Bronchial epithelial cell (primary cell): Measurements from ENCODE around the gene IL17REL. TPM values are rescaled to one million over a fixed set of nuclear protein-coding genes. Genes with fewer than 3 reads are reported as not detected.

Experiments used
- DNase-seq: peaks from one replicate; pipeline ENCODE4 v3.0.0-alpha.2; 2010; ENCODE audit warnings: low read depth
- FAIRE-seq: peaks from 2 replicates; lab custom pipeline; 2011; peaks lifted over from hg19 to GRCh38; lab: Jason Lieb, UNC
- H3K27me3 ChIP-seq: 2 replicates; pipeline ENCODE4 v1.5.1; 2011; ENCODE audit warnings: low read length; ENCODE audit not compliant: control insufficient read depth, insufficient read depth
- H3K36me3 ChIP-seq: 2 replicates; pipeline ENCODE4 v1.5.1; 2011; ENCODE audit warnings: low read length; ENCODE audit not compliant: control insufficient read depth, insufficient read depth
- H3K4me3 ChIP-seq: 2 replicates; pipeline ENCODE4 v1.5.1; 2011; ENCODE audit warnings: mild to moderate bottlenecking, low read depth, low read length, control low read depth
- CTCF ChIP-seq: IDR thresholded peaks from 2 replicates; pipeline ENCODE4 v1.5.1; 2011; ENCODE audit warnings: mild to moderate bottlenecking, moderate library complexity, low read length, control low read depth, inconsistent platforms; ENCODE audit not compliant: insufficient read depth, severe bottlenecking
- total RNA-seq: library from RNA; depleted of rRNA; stranded (reverse); fragments of >200 nt; gene quantifications from 2 replicates; pipeline ENCODE4 v1.2.1, GENCODE V29; 2014

The IL17REL gene
- total RNA-seq, 1 donor from 2014 or later, result not detected

GRCh38 chr22:49997932-49998717, 14.4 kb downstream of the IL17REL start:
- no peak for DNase-seq
- Histone ChIP-seq H3K27me3 (no peaks in the 10 kb centered on the region), H3K4me3 (no peak overlapping the region), H3K36me3 (no peaks in the 10 kb centered on the region)
- no peak for TF ChIP-seq CTCF
- no peak for FAIRE-seq

GRCh38 chr22:49997251-49997599, 15.3 kb downstream of the IL17REL start:
- Histone ChIP-seq H3K36me3 (no peaks in the 10 kb centered on the region), H3K4me3 (no peak overlapping the region), H3K27me3 (no peaks in the 10 kb centered on the region)
- no peak for DNase-seq
- no peak for FAIRE-seq
- TF ChIP-seq CTCF, result no peak

- Histone ChIP-seq H3K4me3 (no peak overlapping the region), H3K36me3 (no peaks in the 10 kb centered on the region), H3K27me3 (no peaks in the 10 kb centered on the region)
- no peak for FAIRE-seq
- no peak for DNase-seq
- TF ChIP-seq CTCF, result no peak
Measured at GRCh38 chr22:49996518-49997250, 15.9 kb downstream of the IL17REL start.

GRCh38 chr22:49996119-49996517, 16.4 kb downstream of the IL17REL start:
- TF ChIP-seq CTCF, result no peak
- DNase-seq, result no peak
- FAIRE-seq, result no peak
- Histone ChIP-seq H3K4me3 (no peak overlapping the region), H3K36me3 (no peaks in the 10 kb centered on the region), H3K27me3 (no peaks in the 10 kb centered on the region)

- Histone ChIP-seq H3K4me3 (no peak overlapping the region), H3K36me3 (no peaks in the 10 kb centered on the region), H3K27me3 (no peaks in the 10 kb centered on the region)
- FAIRE-seq (no peak), DNase-seq (no peak)
- no peak for TF ChIP-seq CTCF
Measured at GRCh38 chr22:49995361-49996118, 17.0 kb downstream of the IL17REL start.
